Fibroblast of lung (primary cell): Measurements from ENCODE around the gene SCN8A. TPM values are rescaled to one million over a fixed set of nuclear protein-coding genes. Genes with fewer than 3 reads are reported as not detected.

Experiments used
- DNase-seq, 2 donors: peaks; one replicate each; pipeline versions ENCODE4 v3.0.0 to v3.0.0-alpha.2; 2010; ENCODE audit warnings: low read depth in 2 of 2
- H2AFZ ChIP-seq: 2 replicates; pipeline ENCODE4 v1.5.1; 2012; ENCODE audit warnings: low read length, control low read depth, inconsistent platforms
- H3K27ac ChIP-seq: 2 replicates; pipeline ENCODE4 v1.5.1; 2011; ENCODE audit warnings: low read length, control low read depth; ENCODE audit not compliant: insufficient read depth
- H3K27me3 ChIP-seq: 2 replicates; pipeline ENCODE4 v1.5.1; 2011; ENCODE audit warnings: mild to moderate bottlenecking, low read length; ENCODE audit not compliant: control insufficient read depth, insufficient read depth
- H3K36me3 ChIP-seq: 2 replicates; pipeline ENCODE4 v1.5.1; 2011; ENCODE audit warnings: low read length; ENCODE audit not compliant: control insufficient read depth, insufficient read depth
- H3K4me1 ChIP-seq: 2 replicates; pipeline ENCODE4 v1.5.1; 2011; ENCODE audit warnings: low read length; ENCODE audit not compliant: control insufficient read depth, insufficient read depth; ENCODE audit errors: extremely low read depth
- H3K4me2 ChIP-seq: 2 replicates; pipeline ENCODE4 v1.5.1; 2011; ENCODE audit warnings: low read length, control low read depth; ENCODE audit not compliant: insufficient read depth; ENCODE audit errors: extremely low read depth
- H3K4me3 ChIP-seq, 4 experiments: fragments of 200-600 bp in 1 of 4; sonication (generic) in 1 of 4; replicated peaks in 1 of 4; 2 replicates each; pipeline ENCODE4 v1.5.1; 2011 to 2016; ENCODE audit warnings: low read length in 4 of 4, low read depth in 3 of 4, mild to moderate bottlenecking in 3 of 4, control low read depth in 2 of 4, inconsistent platforms in 1 of 4, mixed read lengths in 1 of 4; ENCODE audit not compliant: insufficient read depth in 1 of 4; ENCODE audit errors: control extremely low read depth in 1 of 4
- H3K79me2 ChIP-seq: 2 replicates; pipeline ENCODE4 v1.5.1; 2012; ENCODE audit warnings: mild to moderate bottlenecking, low read length, inconsistent platforms; ENCODE audit not compliant: control insufficient read depth, insufficient read depth
- H3K9ac ChIP-seq: 2 replicates; pipeline ENCODE4 v1.5.1; 2011; ENCODE audit warnings: mild to moderate bottlenecking, low read length, control low read depth; ENCODE audit not compliant: insufficient read depth
- H3K9me3 ChIP-seq: 2 replicates; pipeline ENCODE4 v1.5.1; 2012; ENCODE audit warnings: low read depth, low read length; ENCODE audit not compliant: control insufficient read depth, insufficient read depth
- H4K20me1 ChIP-seq: 2 replicates; pipeline ENCODE4 v1.5.1; 2011; ENCODE audit warnings: low read length; ENCODE audit not compliant: control insufficient read depth, insufficient read depth; ENCODE audit errors: extremely low read depth
- CTCF ChIP-seq, 2 donors: IDR thresholded peaks in 1 of 2; conservative IDR thresholded peaks in 1 of 2; 1 replicate in 1 of 2; 2 replicates in 1 of 2; pipeline ENCODE4 v1.5.1; 2011 to 2012; ENCODE audit warnings: low read length in 2 of 2, control low read depth in 1 of 2, inconsistent platforms in 1 of 2, low read depth in 1 of 2, mild to moderate bottlenecking in 1 of 2
- EZH2 ChIP-seq: IDR thresholded peaks from 2 replicates; pipeline ENCODE4 v1.5.1; 2012; ENCODE audit warnings: low read length, control low read depth, mild to moderate bottlenecking; ENCODE audit errors: missing control alignments
- polyA plus RNA-seq, 2 donors: library from polyadenylated mRNA; depleted of rRNA in 1 of 2; stranded (reverse) in 1 of 2; unstranded in 1 of 2; fragments of >200 nt; gene quantifications; 2 replicates each; pipeline ENCODE4 v1.2.1, GENCODE V29; 2011 to 2012; ENCODE audit warnings: missing spikeins in 1 of 2
- total RNA-seq: library from RNA; depleted of rRNA; stranded (reverse); fragments of >200 nt; gene quantifications from 2 replicates; pipeline ENCODE4 v1.2.1, GENCODE V29; 2014

The SCN8A gene
- total and polyA plus RNA-seq, 2 donors (not counting 1 experiment from before 2014, with no cell fraction given), result 12.8 to 27.2 TPM

GRCh38 chr12:51689983-51690382, 99.0 kb downstream of the SCN8A start:
- no peak for DNase-seq
- H3K4me2 ChIP-seq, result no peak overlapping the region
- H3K27ac ChIP-seq, result no peak overlapping the region
- H2AFZ ChIP-seq, result no peak overlapping the region
- H3K9ac ChIP-seq, result no peak overlapping the region
- H3K9me3 ChIP-seq, result no peaks in the 10 kb centered on the region
- H3K36me3 ChIP-seq, result no peaks in the 10 kb centered on the region
- no peak for TF ChIP-seq CTCF (conservative IDR thresholded peaks at IDR 0.05 in 1 of 2, IDR thresholded peaks at IDR 0.05 in 1 of 2; ENCODE audit: low read depth in 1 of 2, low read length in 2 of 2)
- no peak for TF ChIP-seq EZH2
- peaks cover 5% of the 10 kb centered on the region for H3K4me1 ChIP-seq
- H4K20me1 ChIP-seq, result no peaks in the 10 kb centered on the region
- H3K79me2 ChIP-seq, result no peaks in the 10 kb centered on the region
- no peaks in the 10 kb centered on the region for H3K27me3 ChIP-seq
- H3K4me3 ChIP-seq, result no peak overlapping the region

- Histone ChIP-seq H4K20me1 (no peaks in the 10 kb centered on the region), H3K9ac (no peak overlapping the region), H3K4me2 (no peak overlapping the region), H3K9me3 (no peaks in the 10 kb centered on the region), H3K27me3 (no peaks in the 10 kb centered on the region), H3K27ac (no peak overlapping the region), H3K4me1 (peaks cover 5% of the 10 kb centered on the region), H3K79me2 (no peaks in the 10 kb centered on the region), H3K4me3 (no peak overlapping the region), H2AFZ (no peak overlapping the region), H3K36me3 (no peaks in the 10 kb centered on the region)
- no peak for TF ChIP-seq EZH2
- TF ChIP-seq CTCF (conservative IDR thresholded peaks at IDR 0.05 in 1 of 2, IDR thresholded peaks at IDR 0.05 in 1 of 2; ENCODE audit: low read depth in 1 of 2, low read length in 2 of 2), result no peak
- DNase-seq, result no peak
Measured at GRCh38 chr12:51692016-51692415, 101.0 kb downstream of the SCN8A start.

GRCh38 chr12:51693569-51693968, 102.5 kb downstream of the SCN8A start:
- Histone ChIP-seq H3K4me1 (peaks cover 5% of the 10 kb centered on the region), H3K9ac (no peak overlapping the region), H3K27ac (no peak overlapping the region), H2AFZ (no peak overlapping the region), H3K79me2 (no peaks in the 10 kb centered on the region), H3K4me3 (no peak overlapping the region), H3K9me3 (no peaks in the 10 kb centered on the region), H3K36me3 (no peaks in the 10 kb centered on the region), H4K20me1 (no peaks in the 10 kb centered on the region), H3K4me2 (no peak overlapping the region), H3K27me3 (no peaks in the 10 kb centered on the region)
- DNase-seq, result no peak
- TF ChIP-seq EZH2, result no peak
- TF ChIP-seq CTCF (conservative IDR thresholded peaks at IDR 0.05 in 1 of 2, IDR thresholded peaks at IDR 0.05 in 1 of 2; ENCODE audit: low read depth in 1 of 2, low read length in 2 of 2), result no peak
